H1 (cell line): ENCODE measurements around the gene CAMK2G. TPM values are rescaled to one million over a fixed set of nuclear protein-coding genes. Genes with fewer than 3 reads are reported as not detected.

Source experiments
- CTCF ChIA-PET: fragments of 300-600 bp; sonication (Branson Sonifier 250); formaldehyde crosslinking; loops from one replicate; lab custom pipeline; 2021; ENCODE audit not compliant: partially characterized antibody; lab: Charles Lee
- POLR2A ChIA-PET: fragments of 300-600 bp; sonication (Branson Sonifier 250); formaldehyde crosslinking; loops from one replicate; lab custom pipeline; 2021; ENCODE audit warnings: inconsistent platforms; ENCODE audit not compliant: partially characterized antibody; lab: Charles Lee
- DNase-seq, 2 experiments: peaks; one replicate each; pipeline versions ENCODE4 v3.0.0 to v3.0.0-alpha.2; 2010 to 2022; ENCODE audit warnings: low spot score in 2 of 2, low read depth in 1 of 2, mixed read lengths in 1 of 2
- FAIRE-seq: peaks from 2 replicates; lab custom pipeline; 2011; peaks lifted over from hg19 to GRCh38; lab: Jason Lieb, UNC
- H2AFZ ChIP-seq: 2 replicates; pipeline ENCODE4 v1.8.1; 2012; ENCODE audit warnings: low read length, inconsistent platforms
- H2AK5ac ChIP-seq: 2 replicates; pipeline ENCODE4 v1.6.1; 2013; ENCODE audit warnings: low read depth, low read length
- H2BK120ac ChIP-seq: replicated peaks from 2 replicates; pipeline ENCODE3; 2013; ENCODE audit warnings: low read depth, low read length, inconsistent platforms
- H2BK12ac ChIP-seq: 2 replicates; pipeline ENCODE4 v1.6.1; 2013; ENCODE audit warnings: low read depth, low read length
- H2BK15ac ChIP-seq: 2 replicates; pipeline ENCODE4 v1.6.1; 2013; ENCODE audit warnings: low read length
- H2BK20ac ChIP-seq: 2 replicates; pipeline ENCODE4 v1.6.1; 2013; ENCODE audit warnings: low read length
- H2BK5ac ChIP-seq: 2 replicates; pipeline ENCODE4 v1.6.1; 2013; ENCODE audit warnings: low read depth, low read length
- H3K14ac ChIP-seq: 2 replicates; pipeline ENCODE4 v1.6.1; 2013; ENCODE audit warnings: inconsistent platforms; ENCODE audit not compliant: insufficient read length
- H3K18ac ChIP-seq: 2 replicates; pipeline ENCODE4 v1.6.1; 2013; ENCODE audit warnings: low read length; ENCODE audit errors: extremely low read depth
- H3K23ac ChIP-seq: 2 replicates; pipeline ENCODE4 v1.6.1; 2013; ENCODE audit warnings: inconsistent platforms; ENCODE audit not compliant: insufficient read length
- H3K23me2 ChIP-seq: 2 replicates; pipeline ENCODE4 v1.6.1; 2013; ENCODE audit warnings: low read depth, low read length
- H3K27ac ChIP-seq: 2 replicates; pipeline ENCODE4 v1.6.1; 2011; ENCODE audit warnings: low read depth, low read length, inconsistent platforms
- H3K27me3 ChIP-seq, 4 experiments: replicated peaks in 1 of 4; 1 replicate in 1 of 4; 2 replicates in 3 of 4; pipeline versions ENCODE4 v1.6.1 to v1.8.1; 2011 to 2013; ENCODE audit warnings: low read length in 3 of 4, mild to moderate bottlenecking in 3 of 4, inconsistent platforms in 2 of 4, mixed read lengths in 2 of 4, moderate library complexity in 1 of 4; ENCODE audit not compliant: control insufficient read depth in 3 of 4, insufficient read depth in 3 of 4; ENCODE audit errors: extremely low read depth in 1 of 4
- H3K36me3 ChIP-seq, 4 experiments: 2 replicates each; pipeline versions ENCODE4 v1.6.1 to v1.8.1; 2011 to 2013; ENCODE audit warnings: mild to moderate bottlenecking in 4 of 4, low read length in 3 of 4, moderate library complexity in 2 of 4, control low read depth in 1 of 4, inconsistent platforms in 1 of 4; ENCODE audit not compliant: insufficient read depth in 4 of 4, control insufficient read depth in 2 of 4
- H3K4ac ChIP-seq: replicated peaks from 2 replicates; pipeline ENCODE3; 2013; ENCODE audit warnings: low read length, low read depth, mixed read lengths, inconsistent platforms; ENCODE audit not compliant: insufficient read length
- H3K4me1 ChIP-seq, 4 experiments: replicated peaks in 1 of 4; 1 replicate in 1 of 4; 2 replicates in 3 of 4; pipeline versions ENCODE4 v1.6.1 to v1.8.1; 2011 to 2013; ENCODE audit warnings: low read length in 3 of 4, inconsistent platforms in 2 of 4, mixed read lengths in 1 of 4; ENCODE audit not compliant: insufficient read depth in 4 of 4, control insufficient read depth in 3 of 4
- H3K4me2 ChIP-seq, 2 experiments: 2 replicates each; pipeline versions ENCODE4 v1.6.1 to v1.8.1; 2011 to 2013; ENCODE audit warnings: low read depth in 2 of 2, low read length in 2 of 2, control low read depth in 1 of 2, inconsistent platforms in 1 of 2, mild to moderate bottlenecking in 1 of 2; ENCODE audit not compliant: insufficient read depth in 1 of 2
- H3K4me3 ChIP-seq, 4 experiments: fragments of 200-600, 300-600 bp in 1 of 4; sonication (generic), shearing (Covaris generic), sonication (Bioruptor Twin) in 1 of 4; 2 replicates each; pipeline versions ENCODE4 v1.5.1 to v1.8.1; 2011 to 2016; ENCODE audit warnings: low read length in 4 of 4, low read depth in 3 of 4, control low read depth in 2 of 4, inconsistent platforms in 2 of 4, mild to moderate bottlenecking in 2 of 4, mixed read lengths in 1 of 4, moderate library complexity in 1 of 4; ENCODE audit not compliant: insufficient read depth in 2 of 4; ENCODE audit errors: extremely low read depth in 1 of 4
- H3K56ac ChIP-seq: replicated peaks from 2 replicates; pipeline ENCODE3; 2013; ENCODE audit warnings: low read depth, mild to moderate bottlenecking, mixed read lengths, low read length, inconsistent platforms; ENCODE audit not compliant: insufficient read length
- H3K79me1 ChIP-seq: 2 replicates; pipeline ENCODE4 v1.6.1; 2013; ENCODE audit warnings: low read depth, low read length, control low read depth
- H3K79me2 ChIP-seq, 2 experiments: 2 replicates each; pipeline versions ENCODE4 v1.6.1 to v1.8.1; 2012 to 2013; ENCODE audit warnings: low read length in 2 of 2, mild to moderate bottlenecking in 2 of 2, inconsistent platforms in 1 of 2; ENCODE audit not compliant: insufficient read depth in 2 of 2, control insufficient read depth in 1 of 2
- H3K9ac ChIP-seq, 4 experiments: replicated peaks in 1 of 4; 1 replicate in 1 of 4; 2 replicates in 3 of 4; pipeline versions ENCODE4 v1.6.1 to v1.8.1; 2011 to 2013; ENCODE audit warnings: low read depth in 3 of 4, low read length in 3 of 4, control low read depth in 2 of 4, mild to moderate bottlenecking in 2 of 4, moderate library complexity in 2 of 4, inconsistent platforms in 1 of 4; ENCODE audit errors: extremely low read depth in 1 of 4
- H3K9me3 ChIP-seq, 2 experiments: 2 replicates each; pipeline versions ENCODE4 v1.6.1 to v1.8.1; 2012 to 2013; ENCODE audit warnings: mild to moderate bottlenecking in 2 of 2, moderate library complexity in 2 of 2, control low read depth in 1 of 2, inconsistent platforms in 1 of 2, low read depth in 1 of 2, low read length in 1 of 2, mixed read lengths in 1 of 2; ENCODE audit not compliant: insufficient read depth in 2 of 2
- H4K20me1 ChIP-seq, 2 experiments: replicated peaks in 1 of 2; 2 replicates each; pipeline versions ENCODE3 to v1.8.1; 2011 to 2013; ENCODE audit warnings: inconsistent platforms in 2 of 2, low read length in 2 of 2, mild to moderate bottlenecking in 1 of 2; ENCODE audit not compliant: insufficient read depth in 2 of 2, control insufficient read depth in 1 of 2
- H4K5ac ChIP-seq: 2 replicates; pipeline ENCODE4 v1.6.1; 2013; ENCODE audit warnings: low read length, low read depth, mixed read lengths, inconsistent platforms; ENCODE audit not compliant: insufficient read length
- H4K8ac ChIP-seq: 2 replicates; pipeline ENCODE4 v1.8.0; 2013; ENCODE audit warnings: mild to moderate bottlenecking, moderate library complexity, low read length, inconsistent platforms; ENCODE audit not compliant: insufficient read depth; ENCODE audit errors: extremely low read depth
- H4K91ac ChIP-seq: replicated peaks from 2 replicates; pipeline ENCODE3; 2013; ENCODE audit warnings: low read length, mixed read lengths, inconsistent platforms; ENCODE audit not compliant: insufficient read length
- EGR1 ChIP-seq: IDR thresholded peaks from 2 replicates; pipeline ENCODE4 v1.6.1; 2011; ENCODE audit warnings: low read depth, low read length, borderline replicate concordance
- GTF2F1 ChIP-seq: IDR thresholded peaks from 2 replicates; pipeline ENCODE4 v1.6.1; 2012; ENCODE audit warnings: low read depth, low read length, improper control_type of control experiment, borderline replicate concordance
- NANOG ChIP-seq: IDR thresholded peaks from 2 replicates; pipeline ENCODE4 v1.6.1; 2011; ENCODE audit warnings: low read length, low read depth, mild to moderate bottlenecking, inconsistent platforms; ENCODE audit not compliant: insufficient read depth, poor library complexity, severe bottlenecking
- WGBS, 2 experiments: shearing (Covaris generic) in 1 of 2; methylation state at CpG; one replicate each; pipeline versions ENCODE4 v1.1.6 to v1.1.7; 2013 to 2015; ENCODE audit warnings: low lambda C conversion rate in 2 of 2, mixed read lengths in 2 of 2, inconsistent platforms in 1 of 2, low coverage in 1 of 2, missing lambda C conversion rate in 1 of 2; ENCODE audit not compliant: insufficient replicate concordance in 2 of 2, insufficient coverage in 1 of 2, insufficient read length in 1 of 2; ENCODE audit errors: extremely low coverage in 1 of 2, missing lambda C conversion rate in 1 of 2; 5-methylcytosine and 5-hydroxymethylcytosine counted together
- polyA plus RNA-seq, 7 experiments: library from polyadenylated mRNA; depleted of rRNA in 3 of 7; stranded (reverse) in 5 of 7; unstranded in 2 of 7; fragments of >200 nt in 5 of 7; fragments of 200-250 nt in 2 of 7; gene quantifications; 1 replicate in 5 of 7; 2 replicates in 1 of 7; 4 replicates in 1 of 7; pipeline versions ENCODE4 v1.2.1 to v1.2.3, GENCODE V29; 2011 to 2013; ENCODE audit warnings: missing spikeins in 2 of 7, mixed read lengths in 2 of 7
- total RNA-seq: library from RNA; stranded (reverse); fragmentation: NEBNext Ultra II Directional; extraction: Animal tissue kit (Norgen Biotek cat#: 25700); gene quantifications from 2 replicates; pipeline ENCODE4 v1.2.1, GENCODE V29; 2021

Gene CAMK2G
- total and polyA plus RNA-seq, 2 of the 8 experiments (the other 6 are each of a cell fraction or from before 2014, with no cell fraction given) = 28.9 to 31.7 TPM

DNA sequence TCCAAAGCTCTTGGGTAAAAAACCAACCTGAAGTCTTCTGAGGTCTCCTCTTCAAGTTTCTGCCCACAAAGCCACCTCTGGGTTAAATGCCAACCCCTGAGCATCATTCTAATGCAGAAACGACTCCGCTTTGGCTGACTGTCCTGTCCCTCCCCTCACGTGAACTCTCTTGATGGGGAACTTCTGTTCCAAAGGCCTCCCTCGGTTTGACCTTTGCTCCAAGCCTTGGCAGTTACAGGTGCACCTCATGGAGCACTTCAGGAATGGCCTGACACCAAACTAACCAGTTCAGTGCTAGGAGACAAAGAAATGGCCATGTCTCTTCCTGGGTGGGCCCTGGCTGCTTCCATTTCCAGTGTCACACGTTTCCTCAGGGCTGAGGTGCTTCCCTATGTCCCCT, 20.0 kb downstream of the CAMK2G start:
- Histone ChIP-seq H3K4ac (no peak overlapping the region), H3K79me2 (no peaks in the 10 kb centered on the region; a peak in 1 of 4 replicates), H3K9me3 (no peaks in the 10 kb centered on the region), H2BK15ac (no peak overlapping the region), H2AK5ac (no peak overlapping the region), H3K18ac (no peak overlapping the region), H3K14ac (no peak overlapping the region), H3K23me2 (no peaks in the 10 kb centered on the region), H3K4me2 (no peak overlapping the region), H2AFZ (no peak overlapping the region), H3K56ac (no peak overlapping the region), H2BK20ac (no peak overlapping the region), H3K4me1 (peaks cover 0 to 16% (median 5%) of the 10 kb centered on the region in 4 experiments; a peak in 4 of 7 replicates), H3K4me3 (no peak overlapping the region), H4K91ac (no peak overlapping the region), H2BK120ac (no peak overlapping the region), H4K8ac (no peak overlapping the region), H4K5ac (no peak overlapping the region), H3K27ac (no peak overlapping the region), H3K23ac (no peak overlapping the region), H3K79me1 (no peaks in the 10 kb centered on the region; the same call in 1 of the 2 replicates), H3K9ac (no peak overlapping the region), H2BK5ac (no peak overlapping the region), H3K36me3 (peaks cover 2 to 7% (median 4%) of the 10 kb centered on the region in 4 experiments; a peak in 2 of 8 replicates), H2BK12ac (no peak overlapping the region), H3K27me3 (no peaks in the 10 kb centered on the region), H4K20me1 (peaks cover 7 to 8% of the 10 kb centered on the region in 2 experiments)
- POLR2A ChIA-PET = interaction anchor here (3.2 to 3.8 kb wide), 2 partner anchors 8 to 20 kb away, joined by 9 to 16 read pairs; partner anchors contain the start of gene CAMK2G
- no peak for FAIRE-seq
- no peak for DNase-seq
- WGBS, 2 experiments = 73% methylated on average over 5 of the region's 5 CpGs; no CpG with 5 or more reads in 1 of the 2 experiments
- CTCF ChIA-PET = interaction anchor here (0.9 to 14.7 kb wide), 4 partner anchors 11 to 40 kb away, joined by 3 to 279 read pairs (median 162); partner anchors contain the start of gene CAMK2G
- TF ChIP-seq GTF2F1 = no peak
- TF ChIP-seq NANOG = no peak
- no peak for TF ChIP-seq EGR1
